Astrocyte (in vitro differentiated cells and primary cell): Measurements from ENCODE around the gene ANAPC16.

Source experiments
- EZH2 ChIP-seq: IDR thresholded peaks from 2 replicates; pipeline ENCODE4 v1.6.1; 2012; ENCODE audit warnings: mild to moderate bottlenecking, low read length, inconsistent platforms; ENCODE audit not compliant: insufficient read depth
- TF ChIP-seq, protein P1 (sequence below): IDR thresholded peaks from 2 replicates; pipeline ENCODE4 v1.5.1; 2011; ENCODE audit warnings: low read depth, mild to moderate bottlenecking, inconsistent platforms, low read length, moderate library complexity; ENCODE audit not compliant: insufficient read depth

DNA sequence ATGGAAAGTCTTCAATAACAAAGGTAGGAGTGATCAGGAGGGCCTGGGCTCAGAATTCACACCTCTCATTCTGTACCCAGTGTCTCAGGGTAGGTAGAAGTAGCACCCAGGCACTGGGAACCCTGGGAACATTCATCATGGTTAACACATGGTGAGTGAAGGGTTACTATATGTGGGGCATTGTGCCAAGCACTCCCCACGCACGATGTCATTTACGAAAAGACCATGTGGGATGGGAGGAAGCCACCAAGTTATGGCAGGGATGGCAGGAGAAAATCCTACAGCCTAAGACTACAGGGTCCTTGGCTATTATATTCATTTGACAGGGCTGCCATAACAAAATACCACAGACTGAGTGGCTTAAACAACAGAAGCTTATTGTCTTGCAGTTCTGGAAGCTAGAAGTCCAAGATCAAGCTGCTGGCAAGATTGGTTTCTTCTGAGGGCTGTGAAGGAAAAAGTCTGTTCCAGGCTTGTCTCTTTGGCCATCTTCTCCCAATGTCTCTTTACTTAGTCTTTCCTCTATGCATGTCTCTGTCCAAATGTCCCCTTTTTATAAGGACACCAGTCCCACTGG lies 30.2 kb downstream of the ANAPC16 start:
- TF ChIP-seq, protein P1, sequence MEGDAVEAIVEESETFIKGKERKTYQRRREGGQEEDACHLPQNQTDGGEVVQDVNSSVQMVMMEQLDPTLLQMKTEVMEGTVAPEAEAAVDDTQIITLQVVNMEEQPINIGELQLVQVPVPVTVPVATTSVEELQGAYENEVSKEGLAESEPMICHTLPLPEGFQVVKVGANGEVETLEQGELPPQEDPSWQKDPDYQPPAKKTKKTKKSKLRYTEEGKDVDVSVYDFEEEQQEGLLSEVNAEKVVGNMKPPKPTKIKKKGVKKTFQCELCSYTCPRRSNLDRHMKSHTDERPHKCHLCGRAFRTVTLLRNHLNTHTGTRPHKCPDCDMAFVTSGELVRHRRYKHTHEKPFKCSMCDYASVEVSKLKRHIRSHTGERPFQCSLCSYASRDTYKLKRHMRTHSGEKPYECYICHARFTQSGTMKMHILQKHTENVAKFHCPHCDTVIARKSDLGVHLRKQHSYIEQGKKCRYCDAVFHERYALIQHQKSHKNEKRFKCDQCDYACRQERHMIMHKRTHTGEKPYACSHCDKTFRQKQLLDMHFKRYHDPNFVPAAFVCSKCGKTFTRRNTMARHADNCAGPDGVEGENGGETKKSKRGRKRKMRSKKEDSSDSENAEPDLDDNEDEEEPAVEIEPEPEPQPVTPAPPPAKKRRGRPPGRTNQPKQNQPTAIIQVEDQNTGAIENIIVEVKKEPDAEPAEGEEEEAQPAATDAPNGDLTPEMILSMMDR = no peak
- no peak for TF ChIP-seq EZH2
